Fibroblast of pulmonary artery (primary cell): ENCODE data around the gene MAP3K6.

Source experiments
- DNase-seq: peaks from one replicate; pipeline ENCODE4 v3.0.0-alpha.2; 2010; ENCODE audit warnings: low read depth
- H3K4me3 ChIP-seq: replicated peaks from 2 replicates; pipeline ENCODE4 v1.5.1; 2011; ENCODE audit warnings: low read depth, mild to moderate bottlenecking, control low read depth, low read length, moderate library complexity
- TF ChIP-seq, protein P1 (sequence below): IDR thresholded peaks from 2 replicates; pipeline ENCODE4 v1.5.1; 2011; ENCODE audit warnings: mild to moderate bottlenecking, control low read depth, low read length, inconsistent platforms; ENCODE audit errors: missing control alignments

Gene MAP3K6

DNA sequence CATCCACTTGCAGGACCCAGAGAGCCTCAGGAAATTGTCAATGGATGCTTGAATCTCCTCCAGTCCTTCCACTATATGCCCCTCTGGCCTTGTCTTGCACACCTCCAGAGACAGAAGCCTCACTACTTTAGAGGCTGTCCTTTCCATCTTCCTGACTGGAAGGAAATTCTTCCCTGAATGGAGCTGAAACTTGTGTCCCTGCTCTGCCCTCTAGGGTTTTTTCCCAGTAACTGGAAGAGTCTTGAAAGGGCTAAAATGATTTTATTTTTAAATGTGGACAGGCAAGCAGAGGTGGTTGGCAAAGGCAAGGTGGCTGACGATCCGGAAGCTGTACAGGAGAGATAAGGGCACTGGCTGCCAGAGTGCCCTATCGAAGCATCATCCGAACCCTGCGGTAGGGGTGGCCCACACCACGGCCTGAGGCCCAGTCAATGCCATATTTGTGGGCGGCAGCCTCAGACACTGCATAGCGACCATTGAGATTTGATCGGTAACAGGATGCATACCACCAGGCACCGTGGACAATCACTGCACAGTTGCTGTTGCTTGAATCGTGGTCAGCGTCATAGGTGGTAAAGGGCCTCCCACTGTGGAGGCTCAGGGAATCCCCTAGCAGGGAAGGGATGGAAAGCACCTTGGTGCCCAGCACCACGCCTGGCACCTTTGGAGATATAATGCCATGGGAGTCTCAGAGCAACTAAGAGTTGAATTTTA, 2.3 kb upstream of the MAP3K6 start:
- DNase-seq: peak; percentile 46
- TF ChIP-seq, protein P1, sequence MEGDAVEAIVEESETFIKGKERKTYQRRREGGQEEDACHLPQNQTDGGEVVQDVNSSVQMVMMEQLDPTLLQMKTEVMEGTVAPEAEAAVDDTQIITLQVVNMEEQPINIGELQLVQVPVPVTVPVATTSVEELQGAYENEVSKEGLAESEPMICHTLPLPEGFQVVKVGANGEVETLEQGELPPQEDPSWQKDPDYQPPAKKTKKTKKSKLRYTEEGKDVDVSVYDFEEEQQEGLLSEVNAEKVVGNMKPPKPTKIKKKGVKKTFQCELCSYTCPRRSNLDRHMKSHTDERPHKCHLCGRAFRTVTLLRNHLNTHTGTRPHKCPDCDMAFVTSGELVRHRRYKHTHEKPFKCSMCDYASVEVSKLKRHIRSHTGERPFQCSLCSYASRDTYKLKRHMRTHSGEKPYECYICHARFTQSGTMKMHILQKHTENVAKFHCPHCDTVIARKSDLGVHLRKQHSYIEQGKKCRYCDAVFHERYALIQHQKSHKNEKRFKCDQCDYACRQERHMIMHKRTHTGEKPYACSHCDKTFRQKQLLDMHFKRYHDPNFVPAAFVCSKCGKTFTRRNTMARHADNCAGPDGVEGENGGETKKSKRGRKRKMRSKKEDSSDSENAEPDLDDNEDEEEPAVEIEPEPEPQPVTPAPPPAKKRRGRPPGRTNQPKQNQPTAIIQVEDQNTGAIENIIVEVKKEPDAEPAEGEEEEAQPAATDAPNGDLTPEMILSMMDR: peak; percentile 36
- H3K4me3 ChIP-seq: no peak overlapping the region

DNA sequence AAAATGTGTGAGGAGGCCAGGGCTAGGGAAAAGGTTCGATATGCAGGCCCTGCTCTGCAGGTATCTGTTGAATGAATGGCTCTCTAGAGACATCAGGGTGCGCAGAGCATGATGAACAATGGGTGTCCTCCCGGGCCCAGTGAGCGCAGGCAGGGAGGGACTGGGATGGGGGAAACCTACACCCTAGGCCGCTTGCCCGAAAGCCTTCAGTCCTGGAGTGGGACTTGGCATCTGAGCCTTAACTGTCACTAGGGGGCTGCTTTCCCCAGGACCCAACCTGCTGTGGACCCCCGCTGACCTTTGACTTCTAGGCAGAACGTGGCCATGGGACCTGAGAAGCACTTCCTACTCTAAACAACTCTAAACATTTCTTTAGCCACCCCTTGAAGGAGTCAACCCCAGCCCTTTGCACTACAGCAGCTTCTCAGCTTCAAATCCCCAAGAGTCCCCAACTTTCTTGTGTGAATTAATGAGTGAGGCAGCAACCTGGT, 444 bp upstream of the MAP3K6 start:
- peak overlapping the region; percentile 78 for H3K4me3 ChIP-seq

DNA sequence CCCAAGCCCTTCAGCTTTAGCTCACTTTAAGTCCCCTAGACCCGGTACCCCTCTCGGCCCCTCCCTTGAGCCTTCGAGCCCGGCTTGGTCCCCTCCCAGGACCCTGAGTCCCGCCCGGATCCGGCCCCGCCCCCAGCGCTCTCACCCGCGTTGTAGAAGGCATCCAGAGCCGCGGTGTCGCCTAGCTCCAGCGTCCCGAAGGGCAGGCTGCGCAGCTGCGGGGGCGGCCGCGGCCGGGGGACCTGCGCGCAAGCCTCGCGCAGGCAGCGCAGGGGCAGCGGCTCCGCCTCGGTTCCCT, 699 bp downstream of the MAP3K6 start:
- TF ChIP-seq, protein P1: no peak
- DNase-seq: peak; percentile 68
- peak overlapping the region; percentile 78 for H3K4me3 ChIP-seq

More for the DNA sequence above, 444 bp upstream of the MAP3K6 start:
- TF ChIP-seq, protein P1: no peak
- no peak for DNase-seq

DNA sequence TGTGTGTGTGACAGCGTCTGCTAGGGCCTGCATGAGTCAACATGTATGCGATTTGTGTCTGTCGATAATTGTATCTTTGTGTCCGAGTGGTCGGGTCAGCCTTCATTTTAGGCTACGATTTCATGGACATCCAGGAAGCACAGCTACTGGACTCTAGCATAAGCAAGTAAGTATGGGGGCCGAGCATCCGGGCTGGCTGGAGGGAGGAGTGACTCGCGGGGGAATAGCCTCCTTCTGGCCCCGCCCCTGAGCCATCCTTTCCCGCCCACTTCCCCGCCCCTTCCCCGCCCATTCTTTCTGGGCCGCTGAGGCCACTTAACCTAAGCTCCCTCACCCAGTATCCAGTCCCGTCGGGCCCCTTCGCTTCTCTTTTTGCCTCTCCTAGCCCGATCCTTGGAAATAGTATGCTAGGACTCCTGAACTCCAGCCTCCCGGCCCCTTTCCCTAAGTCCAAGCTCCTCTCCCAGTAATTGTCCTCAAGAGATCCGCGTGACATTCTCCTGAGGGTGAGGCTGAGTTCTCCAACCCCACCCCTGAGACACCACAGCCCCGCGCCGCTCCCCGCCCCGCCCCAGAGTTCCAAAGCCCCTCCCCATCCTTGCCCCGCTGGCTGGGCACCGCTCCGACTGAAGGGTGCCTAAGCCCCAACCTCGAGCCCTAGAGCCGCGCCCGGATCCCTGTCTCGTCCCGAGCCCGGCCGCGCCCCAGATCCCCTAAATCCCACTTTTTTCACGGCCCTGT, 1.2 kb downstream of the MAP3K6 start:
- TF ChIP-seq, protein P1: no peak
- DNase-seq: peak; percentile 92
- peak overlapping the region; percentile 78 for H3K4me3 ChIP-seq

DNA sequence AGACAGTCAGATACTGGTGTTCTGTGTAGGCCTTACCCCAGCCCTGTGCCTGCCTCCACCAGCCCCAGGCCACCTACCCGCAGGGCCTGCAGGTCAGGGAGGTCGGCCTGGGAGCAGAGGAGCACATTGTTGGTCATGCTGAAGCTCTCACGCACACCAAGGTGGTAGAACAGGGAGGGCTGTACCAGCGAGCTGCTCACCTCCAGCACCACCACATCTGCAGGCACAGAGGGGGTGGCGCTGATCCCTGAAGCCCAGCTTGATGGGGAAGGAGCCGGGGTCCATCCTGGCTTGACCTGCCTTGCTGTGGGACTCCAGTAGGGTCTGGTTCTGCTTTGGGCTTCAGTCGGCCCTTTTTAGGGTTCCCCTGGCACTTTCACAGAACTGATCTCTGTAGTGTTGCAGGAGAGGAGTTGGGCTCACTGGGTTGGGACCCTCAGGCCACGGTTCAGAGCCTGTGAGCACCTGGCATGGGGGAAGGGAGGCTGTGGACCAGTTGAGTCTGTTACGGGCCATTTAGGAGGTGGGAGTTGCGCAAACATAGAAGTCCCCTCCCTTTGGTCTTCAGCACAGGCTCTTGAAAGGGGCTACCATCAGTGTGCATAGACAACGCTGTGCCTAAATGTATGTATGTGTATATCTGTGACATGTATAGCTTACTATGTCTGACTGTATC, 1.9 kb downstream of the MAP3K6 start:
- DNase-seq: no peak
- H3K4me3 ChIP-seq: peak overlapping the region; percentile 78
- TF ChIP-seq, protein P1: no peak

DNA sequence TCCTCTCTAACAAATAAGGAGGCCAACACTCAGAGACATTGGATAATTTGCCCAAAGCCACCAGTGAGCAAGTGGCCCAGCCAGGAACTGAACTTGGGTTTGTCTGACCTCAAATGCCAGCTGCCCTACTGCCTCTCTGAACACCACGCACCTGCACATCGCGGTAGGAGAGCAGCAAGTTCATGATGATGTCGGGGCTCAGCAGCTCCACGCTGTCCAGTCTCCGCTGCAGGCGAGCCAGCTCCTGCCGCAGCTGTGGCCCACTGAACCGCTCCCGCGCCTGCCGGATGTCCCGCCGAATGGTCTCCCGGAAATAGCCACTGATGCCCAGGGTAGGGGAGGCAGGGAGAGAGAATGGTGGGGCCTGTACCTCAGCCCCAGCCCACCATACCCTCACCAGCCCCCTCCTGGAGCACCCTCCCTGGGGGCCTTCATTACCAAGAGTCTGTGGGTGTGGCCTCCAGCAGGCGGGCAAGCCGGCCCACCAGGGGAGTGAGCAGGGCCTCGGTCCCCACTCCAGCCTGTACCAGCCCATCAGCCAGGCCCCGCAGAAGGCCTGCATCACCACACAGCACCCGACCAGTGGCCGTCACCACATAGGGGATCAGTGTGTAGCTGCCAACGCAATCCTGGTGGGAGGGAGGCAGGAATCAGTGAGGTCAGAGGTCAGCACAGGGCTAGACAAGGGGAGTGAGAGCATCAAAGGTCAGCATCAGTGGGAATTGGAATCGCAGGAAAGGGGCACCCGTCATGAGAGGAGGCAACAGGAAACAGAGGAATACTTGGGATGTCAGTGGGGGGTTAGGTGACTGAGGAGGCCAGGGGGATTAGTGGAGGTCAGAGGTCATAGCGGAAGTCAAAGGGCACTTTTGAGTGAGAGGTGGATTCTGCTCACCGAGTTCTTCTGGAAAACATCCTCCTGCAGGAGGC, 2.7 kb downstream of the MAP3K6 start:
- DNase-seq: no peak
- TF ChIP-seq, protein P1: no peak

More for the DNA sequence above, 2.7 kb downstream of the MAP3K6 start:
- no peak overlapping the region for H3K4me3 ChIP-seq
